C4-2B (cell line): ENCODE measurements around the gene FAT2.

ENCODE experiments used
- H3K27ac ChIP-seq: fragments of 450-650 bp; 2 replicates; pipeline ENCODE4 v1.5.1; 2017
- CTCF ChIP-seq: fragments of 450-650 bp; conservative IDR thresholded peaks from 2 replicates; pipeline ENCODE4 v1.5.1; 2017; ENCODE audit warnings: mild to moderate bottlenecking
- ZFX ChIP-seq: fragments of 450-650 bp; IDR thresholded peaks from 2 replicates; pipeline ENCODE4 v1.6.1; 2017

FAT2 gene, protein sequence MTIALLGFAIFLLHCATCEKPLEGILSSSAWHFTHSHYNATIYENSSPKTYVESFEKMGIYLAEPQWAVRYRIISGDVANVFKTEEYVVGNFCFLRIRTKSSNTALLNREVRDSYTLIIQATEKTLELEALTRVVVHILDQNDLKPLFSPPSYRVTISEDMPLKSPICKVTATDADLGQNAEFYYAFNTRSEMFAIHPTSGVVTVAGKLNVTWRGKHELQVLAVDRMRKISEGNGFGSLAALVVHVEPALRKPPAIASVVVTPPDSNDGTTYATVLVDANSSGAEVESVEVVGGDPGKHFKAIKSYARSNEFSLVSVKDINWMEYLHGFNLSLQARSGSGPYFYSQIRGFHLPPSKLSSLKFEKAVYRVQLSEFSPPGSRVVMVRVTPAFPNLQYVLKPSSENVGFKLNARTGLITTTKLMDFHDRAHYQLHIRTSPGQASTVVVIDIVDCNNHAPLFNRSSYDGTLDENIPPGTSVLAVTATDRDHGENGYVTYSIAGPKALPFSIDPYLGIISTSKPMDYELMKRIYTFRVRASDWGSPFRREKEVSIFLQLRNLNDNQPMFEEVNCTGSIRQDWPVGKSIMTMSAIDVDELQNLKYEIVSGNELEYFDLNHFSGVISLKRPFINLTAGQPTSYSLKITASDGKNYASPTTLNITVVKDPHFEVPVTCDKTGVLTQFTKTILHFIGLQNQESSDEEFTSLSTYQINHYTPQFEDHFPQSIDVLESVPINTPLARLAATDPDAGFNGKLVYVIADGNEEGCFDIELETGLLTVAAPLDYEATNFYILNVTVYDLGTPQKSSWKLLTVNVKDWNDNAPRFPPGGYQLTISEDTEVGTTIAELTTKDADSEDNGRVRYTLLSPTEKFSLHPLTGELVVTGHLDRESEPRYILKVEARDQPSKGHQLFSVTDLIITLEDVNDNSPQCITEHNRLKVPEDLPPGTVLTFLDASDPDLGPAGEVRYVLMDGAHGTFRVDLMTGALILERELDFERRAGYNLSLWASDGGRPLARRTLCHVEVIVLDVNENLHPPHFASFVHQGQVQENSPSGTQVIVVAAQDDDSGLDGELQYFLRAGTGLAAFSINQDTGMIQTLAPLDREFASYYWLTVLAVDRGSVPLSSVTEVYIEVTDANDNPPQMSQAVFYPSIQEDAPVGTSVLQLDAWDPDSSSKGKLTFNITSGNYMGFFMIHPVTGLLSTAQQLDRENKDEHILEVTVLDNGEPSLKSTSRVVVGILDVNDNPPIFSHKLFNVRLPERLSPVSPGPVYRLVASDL (N-terminal part only)

GRCh38 chr5:151591144-151591819 lies at the start of gene FAT2:
TSS of gene FAT2 (minus strand) at chr5:151591331. CDS start at chr5:151568931, 22,400 bp downstream.
- TF ChIP-seq CTCF (no peak), ZFX (no peak)
- H3K27ac ChIP-seq = no peak within 1 kb of the TSS

GRCh38 chr5:151638619-151639018 lies 47.5 kb upstream of the FAT2 start:
- TF ChIP-seq CTCF = no peak
- TF ChIP-seq ZFX = no peak
- no peak overlapping the region for H3K27ac ChIP-seq

GRCh38 chr5:151637676-151638075 lies 46.5 kb upstream of the FAT2 start:
- no peak for TF ChIP-seq ZFX
- no peak for TF ChIP-seq CTCF
- H3K27ac ChIP-seq = no peak overlapping the region

- no peak overlapping the region for H3K27ac ChIP-seq
- TF ChIP-seq ZFX (no peak), CTCF (no peak)
These were observed 42.8 kb upstream of the FAT2 start for GRCh38 chr5:151633892-151634291.

DNA sequence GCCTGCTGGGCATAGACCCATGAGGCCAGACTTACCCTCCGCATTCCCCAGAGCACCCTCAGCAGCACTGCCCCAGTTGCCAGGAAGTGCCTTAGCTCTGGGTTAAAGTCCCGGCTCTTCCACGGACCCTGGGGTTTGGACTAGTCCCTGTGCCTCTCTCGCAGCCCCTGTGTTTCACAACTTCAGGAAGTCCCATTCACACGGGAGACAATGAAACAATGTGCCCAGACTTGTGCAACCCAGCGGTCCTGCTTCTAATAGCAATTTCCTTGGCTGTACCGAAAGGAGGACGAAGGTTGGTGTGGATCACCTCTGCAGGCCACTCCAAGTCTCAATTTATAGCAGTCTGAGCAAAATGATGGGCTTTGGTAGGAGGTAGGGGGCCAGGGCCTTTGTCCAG lies 41.8 kb upstream of the FAT2 start:
- no peak overlapping the region for H3K27ac ChIP-seq
- TF ChIP-seq CTCF (no peak), ZFX (no peak)

GRCh38 chr5:151632524-151632923 lies 41.4 kb upstream of the FAT2 start:
- no peak overlapping the region for H3K27ac ChIP-seq

More at GRCh38 chr5:151632524-151632923, 41.4 kb upstream of the FAT2 start:
- TF ChIP-seq CTCF (no peak), ZFX (no peak)
